PC-3 (cell line): ENCODE results near the gene SSC5D. TPM values are rescaled to one million over a fixed set of nuclear protein-coding genes. Genes with fewer than 3 reads are reported as not detected.

Experiments used
- ATAC-seq: fragments of 200-7000 bp; cut with Tn5 transposase; 2 replicates; pipeline ENCODE4 v1.9.1; 2020; ENCODE audit warnings: mild to moderate bottlenecking, moderate library complexity
- BruUV-seq: library from RNA; stranded (reverse); fragments of 400-500 nt; replicated peaks from 2 replicates; lab custom pipeline; 2021; lab: Mats Ljungman, UMichigan
- CTCF ChIA-PET: fragments of 300-600 bp; sonication (Branson Sonifier 250); formaldehyde crosslinking; loops from one replicate; lab custom pipeline; 2022; ENCODE audit warnings: antibody characterized with exemption; lab: Charles Lee
- POLR2A ChIA-PET: fragments of 300-600 bp; sonication (Branson Sonifier 250); formaldehyde crosslinking; loops from one replicate; lab custom pipeline; 2022; ENCODE audit warnings: antibody characterized with exemption; ENCODE audit not compliant: unreplicated experiment; lab: Charles Lee
- DNase-seq: peaks from one replicate; pipeline ENCODE4 v3.0.0-alpha.2; 2015
- H2AFZ ChIP-seq: fragments of 300-600 bp; sonication (generic); 2 replicates; pipeline ENCODE4 v1.6.0; 2016; ENCODE audit warnings: antibody characterized with exemption, low read length
- H3F3A ChIP-seq: fragments of 300-600 bp; sonication (generic); one replicate; pipeline ENCODE4 v1.6.0; 2017; ENCODE audit warnings: antibody characterized with exemption, low read length, control low read depth, mild to moderate bottlenecking; ENCODE audit not compliant: unreplicated experiment
- H3K27ac ChIP-seq: fragments of 300-600 bp; sonication (generic); 2 replicates; pipeline ENCODE4 v1.5.1; 2016; ENCODE audit warnings: mild to moderate bottlenecking, low read length
- H3K27me3 ChIP-seq: fragments of 300-600 bp; sonication (generic); 2 replicates; pipeline ENCODE4 v1.6.1; 2016; ENCODE audit warnings: low read length, mixed read lengths
- H3K36me3 ChIP-seq: fragments of 300-600 bp; sonication (generic); 2 replicates; pipeline ENCODE4 v1.6.1; 2016; ENCODE audit warnings: low read depth, mixed run types, low read length, mixed read lengths
- H3K4me1 ChIP-seq: fragments of 300-600 bp; sonication (generic); 2 replicates; pipeline ENCODE4 v1.5.1; 2016; ENCODE audit warnings: low read length; ENCODE audit not compliant: insufficient read depth
- H3K4me2 ChIP-seq: fragments of 300-600 bp; sonication (generic); 2 replicates; pipeline ENCODE4 v1.6.0; 2016; ENCODE audit warnings: low read length
- H3K4me3 ChIP-seq: fragments of 300-600 bp; sonication (generic); 2 replicates; pipeline ENCODE4 v1.5.1; 2016; ENCODE audit warnings: mild to moderate bottlenecking, low read length, mixed read lengths
- H3K79me2 ChIP-seq: fragments of 300-600 bp; sonication (generic); 2 replicates; pipeline ENCODE4 v1.6.1; 2017; ENCODE audit warnings: low read length, mixed read lengths
- H3K9ac ChIP-seq: fragments of 300-600 bp; sonication (generic); 2 replicates; pipeline ENCODE4 v1.6.0; 2016; ENCODE audit warnings: mild to moderate bottlenecking, low read length
- H3K9me2 ChIP-seq: fragments of 300-600 bp; sonication (generic); replicated peaks from 2 replicates; pipeline ENCODE4 v1.6.1; 2016; ENCODE audit warnings: mixed run types, low read length, mixed read lengths
- H3K9me3 ChIP-seq: fragments of 300-600 bp; sonication (generic); 2 replicates; pipeline ENCODE4 v1.6.1; 2016; ENCODE audit warnings: low read length, mixed read lengths
- H4K20me1 ChIP-seq: fragments of 300-600 bp; sonication (generic); 2 replicates; pipeline ENCODE4 v1.6.1; 2016; ENCODE audit warnings: low read length, mixed read lengths
- EZH2 ChIP-seq: fragments of 300-600 bp; sonication (generic); IDR thresholded peaks from one replicate; pipeline ENCODE4 v1.6.1; 2017; ENCODE audit warnings: antibody characterized with exemption, mild to moderate bottlenecking, low read length; ENCODE audit not compliant: unreplicated experiment
- EZH2phosphoT487 ChIP-seq: fragments of 300-600 bp; sonication (generic); IDR thresholded peaks from 2 replicates; pipeline ENCODE4 v1.6.1; 2018; ENCODE audit warnings: mild to moderate bottlenecking, antibody characterized with exemption, low read length, borderline replicate concordance
- intact Hi-C: fragments of 100-400 bp; cut with micrococcal nuclease; formaldehyde crosslinking; loops from 2 replicates; pipeline ENCODE4 v1.9.0; 2023
- total RNA-seq: library from RNA; depleted of rRNA; stranded (reverse); fragments of >200 nt; gene quantifications from 2 replicates; pipeline ENCODE4 v1.2.3, GENCODE V29; 2014
- TF ChIP-seq, protein P1 (sequence below): fragments of 300-600 bp; sonication (generic); conservative IDR thresholded peaks from 2 replicates; pipeline ENCODE4 v1.5.1; 2017; ENCODE audit warnings: antibody characterized with exemption, low read depth, mild to moderate bottlenecking, low read length

The SSC5D gene
- total RNA-seq, 1 experiment from 2014 or later: not detected

DNA sequence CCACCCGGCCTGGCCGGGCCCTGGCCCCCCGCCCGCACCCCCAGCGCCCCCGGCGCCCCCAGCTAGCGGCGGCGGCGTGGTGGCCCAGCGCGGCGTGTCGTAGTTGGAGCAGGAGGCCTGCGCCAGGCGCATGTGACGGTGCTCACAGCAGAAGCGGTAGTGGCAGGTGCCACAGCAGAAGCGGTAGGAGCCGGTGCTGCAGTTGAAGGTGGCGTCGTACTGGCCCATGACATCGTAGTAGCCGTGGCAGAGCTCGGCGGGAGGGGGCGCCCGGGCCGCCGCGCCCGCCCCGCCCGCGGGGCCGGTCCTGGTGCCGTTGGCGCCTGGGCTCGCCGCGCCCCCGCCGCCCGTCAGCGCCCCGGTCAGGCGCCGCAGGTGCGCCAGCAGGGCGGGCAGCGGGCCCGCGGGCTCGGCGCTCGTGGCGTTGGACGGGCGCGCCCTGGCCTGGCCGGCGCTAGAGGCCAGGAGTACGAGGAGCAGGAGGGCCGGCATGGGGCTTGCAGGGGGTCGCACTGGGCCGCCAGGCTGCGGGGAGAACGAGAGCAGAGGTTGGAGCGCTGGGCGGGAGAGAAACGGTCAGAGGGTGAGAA lies 45.8 kb upstream of the SSC5D start:
- TF ChIP-seq EZH2: no peak
- TF ChIP-seq, protein P1, sequence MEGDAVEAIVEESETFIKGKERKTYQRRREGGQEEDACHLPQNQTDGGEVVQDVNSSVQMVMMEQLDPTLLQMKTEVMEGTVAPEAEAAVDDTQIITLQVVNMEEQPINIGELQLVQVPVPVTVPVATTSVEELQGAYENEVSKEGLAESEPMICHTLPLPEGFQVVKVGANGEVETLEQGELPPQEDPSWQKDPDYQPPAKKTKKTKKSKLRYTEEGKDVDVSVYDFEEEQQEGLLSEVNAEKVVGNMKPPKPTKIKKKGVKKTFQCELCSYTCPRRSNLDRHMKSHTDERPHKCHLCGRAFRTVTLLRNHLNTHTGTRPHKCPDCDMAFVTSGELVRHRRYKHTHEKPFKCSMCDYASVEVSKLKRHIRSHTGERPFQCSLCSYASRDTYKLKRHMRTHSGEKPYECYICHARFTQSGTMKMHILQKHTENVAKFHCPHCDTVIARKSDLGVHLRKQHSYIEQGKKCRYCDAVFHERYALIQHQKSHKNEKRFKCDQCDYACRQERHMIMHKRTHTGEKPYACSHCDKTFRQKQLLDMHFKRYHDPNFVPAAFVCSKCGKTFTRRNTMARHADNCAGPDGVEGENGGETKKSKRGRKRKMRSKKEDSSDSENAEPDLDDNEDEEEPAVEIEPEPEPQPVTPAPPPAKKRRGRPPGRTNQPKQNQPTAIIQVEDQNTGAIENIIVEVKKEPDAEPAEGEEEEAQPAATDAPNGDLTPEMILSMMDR: no peak
- no peak for TF ChIP-seq EZH2phosphoT487
- no peak overlapping the region for H3K4me2 ChIP-seq
- CTCF ChIA-PET: no interaction called here
- peak; percentile 31; the same call in 1 of the 2 replicates for ATAC-seq
- no peak for DNase-seq
- POLR2A ChIA-PET: no interaction called here
- H3K27ac ChIP-seq: no peak overlapping the region
- no peaks in the 10 kb centered on the region for H3K9me2 ChIP-seq
- no peak overlapping the region for H3K9ac ChIP-seq
- peaks cover 55% of the 10 kb centered on the region for H3K27me3 ChIP-seq
- no peaks in the 10 kb centered on the region for H3K36me3 ChIP-seq
- no peak overlapping the region for H3K4me3 ChIP-seq
- no peaks in the 10 kb centered on the region for H3K9me3 ChIP-seq
- H3K79me2 ChIP-seq: no peaks in the 10 kb centered on the region
- BruUV-seq: no TSS peak
- no peaks in the 10 kb centered on the region for H3K4me1 ChIP-seq
- H3F3A ChIP-seq: no peaks in the 10 kb centered on the region
- intact Hi-C loops: no loop called here
- no peak overlapping the region for H2AFZ ChIP-seq
- H4K20me1 ChIP-seq: no peaks in the 10 kb centered on the region; the same call in 1 of the 2 replicates

- no peak within 1 kb of the TSS for H3K4me2 ChIP-seq
- no peak within 1 kb of the TSS for H3K9ac ChIP-seq
- no peaks in the 10 kb centered on the region for H3K9me3 ChIP-seq
- no peaks in the 10 kb centered on the region for H3K4me1 ChIP-seq
- H3K27me3 ChIP-seq: peaks cover 55% of the 10 kb centered on the region
- H3K79me2 ChIP-seq: no peaks in the 10 kb centered on the region
- intact Hi-C loops: no loop called here
- no peaks in the 10 kb centered on the region for H3F3A ChIP-seq
- peak; percentile 23 for DNase-seq
- ATAC-seq: peak; percentile 30; the same call in 1 of the 2 replicates
- H3K27ac ChIP-seq: no peak within 1 kb of the TSS
- CTCF ChIA-PET: no interaction called here
- BruUV-seq: no TSS peak
- no peaks in the 10 kb centered on the region for H3K9me2 ChIP-seq
- H3K4me3 ChIP-seq: no peak within 1 kb of the TSS
- TF ChIP-seq EZH2 (no peak), EZH2phosphoT487 (no peak)
- TF ChIP-seq, protein P1: no peak
- H3K36me3 ChIP-seq: no peaks in the 10 kb centered on the region
- POLR2A ChIA-PET: no interaction called here
- no peaks in the 10 kb centered on the region; the same call in 1 of the 2 replicates for H4K20me1 ChIP-seq
- no peak within 1 kb of the TSS for H2AFZ ChIP-seq
These were observed 45.0 kb upstream of the SSC5D start, which contains the start of gene SHISA7 for GRCh38 chr19:55443045-55443823. Gene SHISA7, minus strand, starts transcription at chr19:55443300. Its CDS starts 437 bp downstream, at chr19:55442863.
